ENCODE measurements around the gene FABP3.

Gene FABP3

DNA sequence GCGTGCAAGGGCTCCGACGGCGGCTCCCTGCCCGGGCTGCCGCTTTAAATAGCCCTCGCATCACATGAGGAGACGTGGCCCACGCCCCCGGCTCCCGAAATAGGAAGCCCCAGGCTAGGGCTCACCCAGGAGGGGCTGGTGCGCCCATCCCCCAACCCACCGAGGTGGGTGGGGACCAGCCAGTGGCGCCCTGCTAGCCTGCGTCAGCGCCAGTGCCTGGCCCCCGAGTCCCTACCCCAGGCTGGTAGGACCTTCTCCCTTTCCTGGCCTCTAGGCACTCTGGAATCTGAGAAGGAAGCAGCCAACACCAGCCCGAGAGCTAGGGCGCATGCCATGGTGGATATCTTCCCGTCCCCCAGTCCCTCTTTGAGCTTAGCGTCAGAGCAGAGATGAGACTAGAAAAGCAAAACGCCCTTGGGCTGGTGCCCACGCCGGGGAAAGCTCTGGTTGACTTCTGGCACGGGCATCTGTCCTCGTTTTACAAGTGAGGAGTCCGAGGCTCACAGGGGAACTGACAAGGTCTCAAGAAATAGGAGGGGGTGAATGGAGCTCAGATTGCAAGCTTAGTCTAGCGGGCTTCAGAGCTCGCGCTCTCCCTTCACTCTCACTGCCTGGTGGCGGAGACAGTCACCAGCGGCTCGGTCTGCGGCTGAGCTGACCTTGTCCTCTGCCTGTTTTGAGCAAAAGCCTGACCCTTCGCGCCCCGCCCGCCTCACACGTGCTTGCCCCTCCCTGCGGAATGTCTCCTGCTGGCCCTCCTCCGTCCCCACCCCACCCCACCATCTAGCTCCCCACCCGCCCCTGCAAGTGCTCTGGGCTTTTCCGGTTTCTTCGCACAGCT is at the start of gene FABP3:
TSS of gene FABP3 (minus strand) at position 21 of the 841 bp plus-strand sequence. CDS start 62 bp downstream, outside the sequence.
- peak; percentile 8 for DNase-seq

DNA sequence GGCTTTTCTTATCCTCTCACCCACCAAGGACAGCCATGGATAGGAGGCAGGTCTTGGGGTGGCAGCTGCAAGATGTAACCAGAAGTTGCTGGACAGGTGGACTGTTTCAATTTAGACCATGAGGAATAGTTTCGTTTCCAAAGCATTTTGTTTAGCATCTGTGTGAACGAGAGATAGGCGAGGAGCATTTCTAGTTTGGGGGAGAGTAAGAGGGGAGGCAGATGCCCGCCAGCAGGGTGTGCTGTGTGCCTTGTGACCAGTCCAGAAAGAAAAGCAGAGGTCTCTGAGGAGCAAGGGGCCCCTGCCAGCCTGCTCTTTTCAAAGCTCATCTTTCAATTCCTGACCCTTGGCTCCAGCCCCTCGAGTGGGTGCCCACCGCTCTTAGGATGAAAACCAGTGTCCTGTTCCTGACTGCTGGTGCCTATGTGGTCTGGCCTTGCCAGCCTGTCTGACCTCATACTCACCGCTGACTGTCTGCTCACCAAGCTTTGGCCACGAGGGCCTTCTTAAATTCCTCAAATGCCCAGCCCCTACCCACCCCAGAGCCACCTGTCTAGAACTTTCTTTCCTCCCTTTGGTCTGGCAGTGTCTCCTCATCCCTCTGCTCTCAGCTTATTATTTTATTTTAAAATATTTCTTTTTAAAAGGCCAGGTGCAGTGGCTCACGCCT is 48.6 kb upstream of the FABP3 start:
- peak; percentile 34 for DNase-seq

DNA sequence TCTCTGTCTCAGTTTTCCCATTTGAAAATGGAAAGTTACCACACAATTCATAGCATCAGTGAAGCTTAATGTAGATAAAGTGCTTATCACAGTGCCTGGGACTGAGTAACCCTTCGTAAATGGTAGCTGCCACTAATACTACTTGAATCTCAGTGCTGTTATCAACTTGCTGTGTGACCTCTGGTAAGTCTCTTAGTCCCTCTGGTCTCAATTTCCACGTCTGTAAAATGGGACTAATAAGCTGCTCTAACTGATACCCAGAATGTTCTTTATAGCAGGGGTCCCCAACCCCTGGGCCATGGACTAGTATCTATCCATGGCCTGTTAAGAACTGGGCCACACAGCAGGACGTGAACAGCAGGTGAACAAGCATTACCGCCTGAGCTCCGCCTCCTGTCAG is 47.8 kb upstream of the FABP3 start:
- no peak for DNase-seq

DNA sequence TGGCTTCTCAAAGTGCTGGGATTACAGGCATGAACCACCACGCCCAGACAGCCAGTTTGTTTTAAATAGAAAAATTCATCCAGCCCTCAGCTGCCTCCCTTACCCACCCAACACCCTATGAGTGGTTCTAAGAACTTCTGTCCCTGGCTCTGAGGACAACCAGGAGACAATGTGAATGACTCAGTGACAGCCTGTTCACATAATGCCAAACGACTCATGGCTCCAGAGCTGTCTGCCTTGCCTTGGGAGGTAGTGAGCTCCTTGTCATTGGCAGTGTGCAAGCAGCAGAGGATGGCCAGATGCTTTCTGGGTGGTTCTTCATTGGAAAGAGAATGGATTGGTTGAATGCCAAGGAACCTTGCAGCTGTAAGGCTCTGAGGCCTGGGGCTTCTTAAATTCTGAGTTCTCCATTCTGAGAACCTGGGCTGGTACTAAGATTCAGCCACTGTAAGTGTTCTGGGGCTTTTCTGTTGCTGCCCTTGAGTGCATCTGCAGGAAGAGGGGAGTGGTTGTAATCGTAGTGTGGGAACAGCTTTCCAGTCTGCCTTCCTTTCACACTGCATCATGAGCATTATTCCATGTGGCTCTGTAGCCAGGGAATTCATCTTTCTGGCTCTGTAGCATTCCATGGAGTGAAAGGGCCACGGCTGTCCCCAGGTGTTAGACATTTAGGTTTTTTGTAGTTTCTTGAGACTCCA is 45.9 kb upstream of the FABP3 start:
- DNase-seq: no peak

DNA sequence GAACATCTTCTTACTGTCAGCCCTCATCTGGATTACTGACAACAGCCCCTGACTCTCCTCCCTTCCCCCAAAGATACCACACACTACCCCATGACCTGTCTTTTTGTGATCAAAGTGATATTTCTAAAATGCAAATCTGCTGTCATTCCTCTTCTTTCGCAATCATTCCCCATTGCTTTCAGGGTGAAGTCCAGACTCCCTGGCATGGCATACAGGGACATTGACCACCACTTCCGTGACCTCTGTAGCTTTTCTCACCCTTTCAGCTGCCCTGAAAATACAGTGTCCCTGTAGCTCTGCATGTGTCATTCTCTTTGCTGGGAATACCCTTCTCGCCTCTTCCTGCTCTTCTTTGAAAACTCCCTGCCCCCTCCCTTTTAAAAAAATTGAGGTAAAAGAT is 44.3 kb upstream of the FABP3 start:
- no peak for DNase-seq

DNA sequence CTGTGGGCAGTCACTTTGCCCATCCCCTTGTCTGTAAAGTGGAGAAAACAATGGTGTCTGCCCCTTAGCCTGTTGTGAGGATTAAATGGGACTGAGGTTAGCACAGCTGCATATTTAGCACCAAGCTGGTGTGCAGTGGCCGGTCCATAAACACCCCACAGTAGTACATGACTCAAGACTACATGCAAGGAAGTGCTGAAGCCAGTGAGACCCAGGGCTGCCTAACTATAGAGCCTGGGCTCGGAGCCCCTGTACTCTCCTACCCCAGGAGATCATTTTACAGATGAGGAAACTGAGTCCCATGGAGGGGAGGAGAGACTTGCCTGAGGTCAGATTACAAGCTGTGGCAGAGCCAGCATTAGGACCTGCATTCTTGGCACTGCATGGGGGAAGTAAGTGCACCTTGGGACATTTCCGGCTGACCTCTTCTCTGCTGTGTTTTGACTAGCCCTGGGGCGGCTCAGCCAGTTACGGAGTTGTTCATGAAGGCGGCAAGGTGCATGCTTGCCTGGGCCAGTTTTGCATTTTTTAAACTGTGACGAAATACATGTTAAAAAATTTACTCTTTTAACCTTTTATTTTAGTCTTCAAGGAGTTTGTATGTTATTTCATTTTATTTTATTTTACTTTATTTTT is 43.3 kb upstream of the FABP3 start:
- DNase-seq: peak; percentile 27

DNA sequence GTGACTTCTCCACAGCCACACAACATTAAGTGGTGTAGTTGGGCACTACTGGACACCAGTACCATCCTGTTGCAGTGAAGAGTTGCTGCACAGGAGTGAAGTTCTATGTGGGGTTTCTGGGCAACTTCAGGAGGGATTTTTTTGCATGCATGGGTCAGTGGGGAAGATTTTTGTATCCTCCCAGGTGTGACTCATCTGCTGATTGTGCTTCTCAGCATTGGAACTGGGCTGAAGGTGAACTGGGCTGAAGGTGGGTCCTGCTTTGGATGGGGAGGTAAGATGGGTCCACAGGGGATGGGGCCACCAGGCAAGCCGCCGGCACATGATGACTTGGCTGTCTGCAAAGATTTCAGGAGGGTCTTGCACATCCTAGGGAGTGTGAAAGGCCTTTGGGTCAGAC is 42.8 kb upstream of the FABP3 start:
- no peak for DNase-seq

DNA sequence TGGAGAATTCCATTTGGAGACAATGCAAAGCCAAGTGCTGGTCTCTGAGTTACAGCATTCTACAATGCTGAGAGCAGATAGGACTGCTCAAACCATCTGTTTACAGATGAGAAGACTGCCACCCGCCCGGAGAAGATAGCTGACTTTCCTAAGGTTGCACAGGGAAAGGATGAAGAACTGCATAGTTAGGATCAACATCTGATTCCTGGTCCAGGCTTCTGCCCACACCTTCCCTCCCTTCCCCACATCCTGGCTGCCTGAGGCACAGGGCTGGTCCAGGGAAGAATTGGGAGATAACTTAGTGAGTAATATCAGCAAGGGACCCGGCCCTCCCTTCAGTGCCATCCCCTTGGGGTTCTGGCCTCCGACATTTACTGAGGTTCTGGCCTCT is 42.1 kb upstream of the FABP3 start:
- DNase-seq: no peak

DNA sequence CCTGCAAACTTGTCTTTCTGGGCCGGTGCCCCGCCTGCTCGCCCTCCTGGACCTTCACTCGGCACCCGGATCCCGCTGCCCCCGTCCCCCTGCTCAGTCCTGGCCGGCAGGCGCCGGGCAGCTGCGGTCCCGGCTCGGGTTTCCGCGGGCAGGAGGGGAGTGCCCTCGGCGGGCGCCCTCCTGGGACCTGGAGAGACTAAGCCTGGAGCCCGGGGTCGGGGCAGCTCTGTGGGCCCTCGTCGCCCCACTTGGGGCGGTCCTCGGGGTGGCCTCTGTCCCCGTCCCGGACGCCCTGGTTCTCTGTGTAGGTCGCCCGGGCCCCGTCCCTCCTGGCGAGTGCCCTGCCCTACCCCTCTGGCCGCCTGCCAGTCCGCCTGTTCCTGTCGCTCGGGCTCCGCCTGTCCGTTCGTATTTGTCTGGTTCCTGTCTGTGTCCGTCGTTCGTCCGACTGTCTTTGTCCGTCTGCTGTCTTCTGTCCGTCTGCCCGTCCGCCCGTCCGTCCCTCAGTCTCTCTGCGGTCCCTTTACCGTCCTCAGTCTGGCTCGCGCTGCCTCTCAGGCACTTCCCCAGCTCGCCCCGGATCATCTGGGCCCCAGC is 40.6 kb upstream of the FABP3 start:
- DNase-seq: peak; percentile 15

DNA sequence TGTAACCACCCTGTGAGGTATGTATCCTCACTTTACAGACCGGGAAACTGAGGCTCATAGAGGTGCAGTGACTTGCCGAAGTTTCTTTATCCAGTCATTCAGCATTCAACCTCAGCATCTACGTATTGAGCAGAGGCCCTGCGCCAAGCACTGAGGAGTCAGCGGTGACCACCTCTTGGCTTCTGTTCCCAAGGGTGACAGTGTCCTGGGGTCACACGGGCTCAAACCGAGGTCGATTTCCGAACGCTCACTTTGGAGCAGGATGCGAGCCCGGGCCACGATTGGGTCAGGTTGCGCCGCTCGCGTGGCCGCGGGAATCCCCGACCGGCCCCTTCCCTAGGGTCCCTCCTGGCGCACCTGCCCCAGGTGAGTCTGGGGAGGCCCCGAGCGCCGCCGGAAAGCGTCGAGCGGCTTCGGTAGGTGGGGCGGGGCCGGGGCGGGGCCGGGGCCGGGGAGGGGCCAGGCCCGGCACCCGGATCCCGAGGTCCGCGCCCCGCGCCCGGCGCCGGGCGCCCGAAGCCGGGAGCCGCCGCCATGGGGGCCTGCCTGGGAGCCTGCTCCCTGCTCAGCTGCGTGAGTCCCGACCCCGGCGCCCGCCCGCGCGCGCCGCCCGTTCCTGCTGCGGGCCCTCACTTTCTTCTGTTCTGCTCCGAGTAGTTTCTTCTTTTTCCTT is 40.0 kb upstream of the FABP3 start, which contains the start of gene SERINC2:
TSS of gene SERINC2 (plus strand) at position 482 of the 673 bp plus-strand sequence. CDS start at position 535, 53 bp downstream.
- DNase-seq: no peak

DNA sequence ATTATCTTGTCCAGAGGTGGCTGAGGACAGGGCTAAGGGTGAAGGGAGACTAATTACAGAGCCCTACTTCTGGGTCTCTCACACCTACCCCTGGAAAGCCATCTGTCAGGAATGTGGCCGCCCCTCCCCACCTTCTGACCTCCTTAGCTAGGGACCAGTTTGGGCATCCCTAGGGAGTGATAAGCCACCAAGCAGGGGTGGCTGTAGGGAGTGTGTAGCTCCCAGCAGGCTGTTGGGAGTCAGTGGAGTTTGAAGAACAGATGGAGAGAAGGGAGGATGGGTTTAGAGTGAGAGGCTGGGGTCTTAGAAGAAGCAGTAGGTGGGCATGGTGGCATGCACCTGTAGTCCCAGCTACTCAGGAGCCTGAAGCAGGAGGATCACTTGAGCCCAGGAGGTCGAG is 39.3 kb upstream of the FABP3 start:
- no peak for DNase-seq

DNA sequence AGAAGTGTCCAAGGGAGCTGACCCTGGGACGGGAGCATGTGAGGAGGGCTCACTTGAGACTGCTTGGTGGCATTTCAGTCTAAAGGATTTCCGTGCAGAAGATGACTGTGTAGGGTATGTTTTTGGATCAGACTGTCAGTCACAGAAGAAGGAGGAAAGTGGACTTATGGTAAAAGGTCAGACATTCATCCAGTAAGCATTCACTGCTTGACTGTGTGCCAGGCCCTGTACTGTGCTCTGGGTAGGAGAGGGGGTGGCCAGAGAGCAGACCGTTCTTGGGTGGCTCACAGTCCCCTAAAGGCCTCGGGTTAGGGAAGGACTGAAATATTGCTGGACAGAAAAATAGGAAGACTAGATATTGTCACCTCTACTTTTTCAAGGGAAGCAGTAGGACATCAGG is 38.0 kb upstream of the FABP3 start:
- no peak for DNase-seq

DNA sequence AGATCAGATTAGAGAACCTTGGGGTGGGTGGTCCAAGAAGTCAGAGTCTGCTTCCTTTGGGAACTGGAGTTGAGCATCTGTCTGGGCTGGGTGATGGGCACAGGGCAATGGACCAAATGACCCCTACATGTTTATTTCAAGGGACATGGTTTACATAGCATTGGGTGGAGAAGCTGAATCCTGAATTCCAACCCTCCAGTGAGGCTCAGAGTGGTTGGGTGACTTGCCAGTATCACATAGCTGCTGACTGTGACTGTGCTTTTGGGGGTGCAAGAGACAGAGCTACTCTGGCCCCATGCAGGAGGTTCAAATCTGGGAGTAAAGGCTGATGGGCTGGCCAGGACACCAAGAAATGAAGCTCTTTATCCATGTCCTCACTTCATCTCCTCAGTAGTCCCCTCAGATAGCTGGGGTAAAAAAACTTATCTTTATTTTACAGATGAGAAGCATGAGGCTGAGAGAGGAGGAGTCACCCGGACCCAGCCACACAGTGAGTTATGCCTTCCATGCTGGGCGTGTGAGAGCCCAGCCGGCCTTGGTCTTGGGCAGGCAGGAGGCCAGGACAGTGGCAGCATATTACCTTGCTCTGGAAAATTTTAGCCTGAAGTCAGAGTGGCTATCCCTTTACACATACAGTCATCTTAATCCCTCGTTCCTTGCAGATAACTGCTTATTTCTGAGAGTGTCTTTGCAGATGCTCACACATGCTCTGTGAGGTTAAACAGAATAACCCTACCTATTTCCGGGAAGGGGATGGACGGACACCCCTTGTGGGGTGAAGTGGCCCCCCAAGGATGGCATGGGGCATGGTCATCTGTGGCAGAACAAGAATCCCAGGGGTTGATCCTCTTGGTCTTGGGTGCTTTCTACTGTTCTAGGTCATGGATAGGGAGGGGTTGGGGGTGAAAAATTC is 37.3 kb upstream of the FABP3 start:
- DNase-seq: no peak

DNA sequence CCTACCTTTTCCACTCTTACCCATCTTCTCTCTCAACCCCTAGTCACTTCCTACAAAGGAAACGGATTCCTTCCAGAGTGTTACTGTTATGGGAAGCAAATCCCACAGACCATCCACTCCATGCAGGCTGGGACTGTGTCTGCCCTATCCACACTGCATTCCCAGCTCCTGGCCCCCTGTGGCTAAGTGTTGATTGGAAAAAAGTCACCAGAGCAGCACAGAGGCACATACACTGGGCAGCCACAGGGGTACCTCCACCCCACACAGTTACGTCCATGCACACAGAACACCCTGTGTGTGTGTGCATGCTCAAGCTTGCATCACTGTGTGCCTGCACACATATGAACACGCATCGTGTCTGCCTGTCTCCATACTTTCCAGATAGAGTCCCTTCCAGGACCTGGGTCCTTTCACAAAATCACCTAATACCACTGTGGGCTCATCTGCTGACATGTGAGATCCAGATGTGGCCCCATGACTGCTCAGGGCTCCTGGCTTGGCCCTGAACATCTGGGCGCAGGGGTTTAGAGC is 36.0 kb upstream of the FABP3 start:
- DNase-seq: no peak

DNA sequence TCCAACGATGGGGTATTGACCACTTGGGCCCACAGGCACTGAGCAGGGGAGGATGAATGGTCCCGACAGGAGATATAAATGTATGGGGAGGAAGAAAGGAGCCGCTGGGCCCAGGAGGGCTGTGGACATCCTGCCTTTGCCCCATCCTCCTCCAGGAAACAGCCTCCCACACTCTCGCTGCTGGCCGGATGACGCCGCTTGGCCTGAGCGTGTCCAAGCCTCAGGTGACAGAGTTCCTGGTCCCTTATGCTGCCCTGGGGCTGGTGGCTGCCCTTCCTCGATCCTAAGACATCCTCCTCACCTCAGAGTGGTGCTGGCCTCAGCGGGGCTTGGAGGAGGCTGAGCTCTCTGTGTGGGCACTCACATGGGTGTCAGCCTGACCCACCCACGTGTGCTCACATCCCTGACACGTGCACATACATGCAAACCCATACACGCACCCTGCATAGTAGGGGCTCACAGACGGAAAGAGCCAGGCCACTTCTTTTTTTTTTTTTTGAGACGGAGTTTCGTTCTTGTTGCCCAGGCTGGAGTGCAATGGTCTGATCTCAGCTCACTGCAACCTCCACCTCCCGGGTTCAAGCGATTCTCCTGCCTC is 34.3 kb upstream of the FABP3 start:
- no peak for DNase-seq

DNA sequence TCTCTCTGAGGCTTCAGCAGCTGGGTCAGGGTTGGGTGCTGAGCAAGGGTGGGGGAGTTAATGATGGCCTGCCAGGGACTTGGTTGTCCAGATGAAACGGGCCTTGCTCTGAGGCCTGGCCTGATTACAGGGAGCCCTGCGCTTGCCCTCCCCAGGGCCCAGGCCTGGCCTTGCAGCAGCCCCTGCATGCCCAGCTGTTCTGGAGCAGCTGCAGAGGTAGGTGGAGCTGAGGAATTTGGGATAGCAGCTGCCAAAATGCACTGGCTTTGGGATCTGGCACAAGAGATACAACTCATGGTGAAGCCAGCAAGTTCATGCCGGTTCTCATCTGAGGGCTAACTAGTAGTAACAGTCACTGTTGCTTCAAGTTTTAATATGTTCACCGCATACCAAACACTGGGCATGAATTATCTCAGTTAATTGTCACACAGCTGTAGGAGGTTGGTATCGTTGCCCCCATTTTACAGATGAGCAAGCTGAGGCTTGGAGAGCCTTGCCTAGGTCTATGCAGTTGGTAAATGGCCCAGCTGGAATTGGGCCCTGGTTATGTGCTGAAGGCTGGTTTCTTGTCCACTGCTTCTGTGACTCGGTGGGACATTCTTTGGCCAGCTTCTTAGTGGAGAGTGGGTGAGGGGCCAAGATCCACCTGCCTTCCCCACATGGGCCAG is 32.8 kb upstream of the FABP3 start:
- no peak for DNase-seq

DNA sequence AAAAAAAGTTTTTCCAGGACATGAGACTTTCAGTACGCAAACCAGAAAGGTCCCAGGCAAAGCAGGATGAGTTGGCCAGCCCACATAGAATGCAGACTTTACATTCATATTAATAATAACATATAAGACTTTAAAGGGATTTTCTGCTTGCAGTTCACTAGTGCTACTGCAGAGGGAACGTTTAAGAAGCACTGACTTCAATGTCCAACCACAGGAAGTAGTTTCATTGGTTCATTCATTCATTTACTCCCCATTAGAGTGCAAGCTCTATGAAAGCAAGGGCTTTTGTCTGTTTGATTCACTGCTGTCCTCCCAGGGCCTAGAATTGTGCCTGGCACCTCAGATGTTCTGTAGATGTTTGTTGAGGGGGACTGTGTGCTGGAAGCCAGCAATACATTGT is 28.4 kb upstream of the FABP3 start:
- peak; percentile 36 for DNase-seq

DNA sequence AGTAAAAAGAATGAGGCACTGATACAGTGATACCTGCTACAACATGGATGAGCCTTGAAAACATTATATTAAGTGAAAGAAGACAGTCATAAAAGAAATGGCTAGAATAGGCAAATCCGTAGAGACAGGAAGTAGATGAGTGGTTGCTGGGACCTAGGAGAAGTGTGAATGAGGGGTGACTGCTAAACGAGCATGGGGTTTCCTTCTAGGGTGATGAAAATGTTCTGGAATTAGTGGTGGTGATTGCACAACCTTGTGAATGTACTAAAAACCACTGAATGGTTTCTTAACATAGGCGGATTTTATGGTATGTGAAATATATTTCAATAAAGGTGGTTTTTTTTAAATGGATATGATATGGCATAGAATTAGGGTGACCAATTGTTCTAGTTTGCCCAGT is 27.5 kb upstream of the FABP3 start:
- DNase-seq: peak; percentile 96

DNA sequence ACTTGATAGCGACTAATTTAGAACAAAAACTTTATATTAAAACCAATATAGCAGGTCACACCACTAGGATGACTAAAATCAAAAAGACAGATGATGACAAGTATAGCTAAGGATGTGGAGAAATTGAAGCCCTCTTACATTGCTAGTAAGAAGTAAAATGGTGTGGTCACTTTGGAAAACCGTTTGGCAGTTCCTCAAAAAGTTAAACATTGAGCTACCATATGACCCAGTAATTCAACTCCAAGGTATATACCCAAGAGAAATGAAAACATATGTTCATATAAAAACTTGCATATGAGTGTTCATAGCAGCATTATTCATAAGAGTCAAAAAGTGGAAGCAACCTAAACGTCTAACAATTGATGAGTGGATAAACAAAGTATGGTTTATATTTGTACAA is 27.1 kb upstream of the FABP3 start:
- peak; percentile 69 for DNase-seq

DNA sequence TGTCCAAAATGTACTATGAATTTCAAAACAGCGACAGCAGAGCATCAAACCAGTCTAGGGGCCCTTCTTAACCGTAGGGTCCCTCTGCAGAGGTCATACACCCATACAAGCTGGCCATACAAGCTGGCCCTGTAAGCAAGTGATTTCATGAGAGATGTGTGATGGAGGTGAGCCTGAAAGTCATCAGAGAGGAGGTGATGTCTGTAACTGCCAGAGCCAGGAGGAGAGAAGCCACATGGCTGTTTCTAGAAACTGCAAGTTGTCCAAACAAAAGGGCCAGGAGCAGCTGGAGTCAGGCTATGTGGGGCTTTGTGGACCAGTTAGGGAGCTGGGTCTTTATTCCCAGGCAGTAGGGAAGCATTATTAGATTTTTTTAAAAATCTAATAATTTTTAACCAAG is 25.4 kb upstream of the FABP3 start:
- no peak for DNase-seq
